CD14-positive monocyte (primary cell): ENCODE data around the gene CHST10. TPM values are rescaled to one million over a fixed set of nuclear protein-coding genes. Genes with fewer than 3 reads are reported as not detected.

Experiments used
- DNase-seq, 3 donors: peaks; one replicate each; pipeline ENCODE4 v3.0.0-alpha.2; 2011 to 2022
- H2AFZ ChIP-seq: 2 replicates; pipeline ENCODE4 v1.6.0; 2012; ENCODE audit warnings: mild to moderate bottlenecking, low read depth, low read length, inconsistent platforms; ENCODE audit not compliant: insufficient read depth, poor library complexity, severe bottlenecking
- H3K27ac ChIP-seq, 2 donors: 1 replicate in 1 of 2; 2 replicates in 1 of 2; pipeline ENCODE4 v1.5.1; 2012 to 2013; ENCODE audit warnings: low read length in 2 of 2, control low read depth in 1 of 2, inconsistent platforms in 1 of 2, low read depth in 1 of 2, mild to moderate bottlenecking in 1 of 2
- H3K27me3 ChIP-seq, 2 donors: one replicate each; pipeline versions ENCODE4 v1.6.0 to v1.6.1; 2011 to 2013; ENCODE audit warnings: low read length in 2 of 2; ENCODE audit not compliant: control insufficient read depth in 2 of 2, insufficient read depth in 2 of 2
- H3K36me3 ChIP-seq, 2 donors: replicated peaks in 1 of 2; 1 replicate in 1 of 2; 2 replicates in 1 of 2; pipeline versions ENCODE4 v1.5.1 to v1.6.1; 2012 to 2013; ENCODE audit warnings: low read length in 2 of 2, control low read depth in 1 of 2, inconsistent platforms in 1 of 2, mild to moderate bottlenecking in 1 of 2; ENCODE audit not compliant: insufficient read depth in 2 of 2, control insufficient read depth in 1 of 2
- H3K4me1 ChIP-seq, 2 donors: 1 replicate in 1 of 2; 2 replicates in 1 of 2; pipeline versions ENCODE4 v1.5.1 to v1.6.1; 2012 to 2013; ENCODE audit warnings: low read length in 2 of 2, control low read depth in 1 of 2, inconsistent platforms in 1 of 2, mild to moderate bottlenecking in 1 of 2, moderate library complexity in 1 of 2; ENCODE audit not compliant: insufficient read depth in 2 of 2, control insufficient read depth in 1 of 2
- H3K4me2 ChIP-seq: replicated peaks from 2 replicates; pipeline ENCODE3; 2012; ENCODE audit warnings: low read length, moderate library complexity, mild to moderate bottlenecking; ENCODE audit not compliant: poor library complexity, severe bottlenecking; ENCODE audit errors: extremely low read depth
- H3K4me3 ChIP-seq, 3 experiments: fragments of 200-600 bp in 1 of 3; sonication (generic) in 1 of 3; replicated peaks in 1 of 3; 1 replicate in 2 of 3; 2 replicates in 1 of 3; pipeline ENCODE4 v1.5.1; 2011 to 2013; ENCODE audit warnings: low read length in 3 of 3, mild to moderate bottlenecking in 3 of 3, control low read depth in 2 of 3, low read depth in 2 of 3, inconsistent platforms in 1 of 3, moderate library complexity in 1 of 3
- H3K79me2 ChIP-seq: 2 replicates; pipeline ENCODE4 v1.6.0; 2012; ENCODE audit warnings: mild to moderate bottlenecking, control low read depth, inconsistent platforms, low read length, moderate library complexity; ENCODE audit not compliant: insufficient read depth
- H3K9ac ChIP-seq: 2 replicates; pipeline ENCODE4 v1.6.0; 2017; ENCODE audit warnings: low read length, mild to moderate bottlenecking; ENCODE audit not compliant: insufficient read depth, poor library complexity, severe bottlenecking
- H3K9me3 ChIP-seq, 2 donors: replicated peaks in 1 of 2; 1 replicate in 1 of 2; 2 replicates in 1 of 2; pipeline versions ENCODE4 v1.5.1 to v1.6.1; 2012 to 2013; ENCODE audit warnings: low read length in 2 of 2, control low read depth in 1 of 2; ENCODE audit not compliant: control insufficient read depth in 1 of 2, insufficient read depth in 1 of 2
- H4K20me1 ChIP-seq: 2 replicates; pipeline ENCODE4 v1.6.0; 2012; ENCODE audit warnings: mild to moderate bottlenecking, low read length, control low read depth, moderate library complexity; ENCODE audit not compliant: insufficient read depth
- H3K27ac Mint-ChIP-seq, 7 donors: one replicate each; pipeline ENCODE4 v1.8.0; 2020; ENCODE audit warnings: mild to moderate bottlenecking in 7 of 7, mixed read lengths in 7 of 7, moderate library complexity in 6 of 7, inconsistent platforms in 2 of 7
- H3K27me3 Mint-ChIP-seq, 3 donors: one replicate each; pipeline ENCODE4 v1.8.0; 2021 to 2022; ENCODE audit warnings: low read depth in 3 of 3, mild to moderate bottlenecking in 3 of 3, mixed read lengths in 3 of 3, moderate library complexity in 3 of 3, inconsistent platforms in 1 of 3
- H3K36me3 Mint-ChIP-seq, 2 donors: one replicate each; pipeline ENCODE4 v1.8.0; 2020; ENCODE audit warnings: mixed read lengths in 2 of 2, inconsistent platforms in 1 of 2, mild to moderate bottlenecking in 1 of 2
- H3K4me1 Mint-ChIP-seq: one replicate; pipeline ENCODE4 v1.8.0; 2020; ENCODE audit warnings: mild to moderate bottlenecking, mixed read lengths
- H3K4me3 Mint-ChIP-seq, 2 donors: one replicate each; pipeline ENCODE4 v1.8.0; 2020; ENCODE audit warnings: mild to moderate bottlenecking in 2 of 2, mixed read lengths in 2 of 2, moderate library complexity in 1 of 2
- H3K9me3 Mint-ChIP-seq, 7 donors: one replicate each; pipeline ENCODE4 v1.8.0; 2020 to 2022; ENCODE audit warnings: mixed read lengths in 7 of 7, mild to moderate bottlenecking in 6 of 7, moderate library complexity in 6 of 7, inconsistent platforms in 2 of 7
- WGBS: methylation state at CpG from one replicate; pipeline ENCODE4 v1.1.5; 2013; ENCODE audit warnings: missing lambda C conversion rate; ENCODE audit not compliant: insufficient coverage; 5-methylcytosine and 5-hydroxymethylcytosine counted together
- intact Hi-C, 2 donors: fragments of 100-400 bp; cut with micrococcal nuclease; formaldehyde crosslinking; loops; one replicate each; pipeline versions ENCODE4 v1.15.0 to v1.15.1; 2023
- polyA plus RNA-seq, 3 donors: library from polyadenylated mRNA; depleted of rRNA in 1 of 3; unstranded in 2 of 3; stranded (reverse) in 1 of 3; fragments of 300-500 nt in 2 of 3; fragments of >200 nt in 1 of 3; fragmentation: Illumina TruSeq in 2 of 3; gene quantifications; 1 replicate in 2 of 3; 2 replicates in 1 of 3; pipeline ENCODE4 v1.2.3, GENCODE V29; 2012 to 2021
- TF ChIP-seq, protein P1 (sequence below): fragments of 200-600 bp; IDR thresholded peaks from one replicate; pipeline ENCODE4 v1.8.0; 2022; ENCODE audit warnings: antibody characterized with exemption, mild to moderate bottlenecking

Gene CHST10
- polyA plus RNA-seq, 3 donors, result 0.52 to 0.54 TPM; not detected in 1

DNA sequence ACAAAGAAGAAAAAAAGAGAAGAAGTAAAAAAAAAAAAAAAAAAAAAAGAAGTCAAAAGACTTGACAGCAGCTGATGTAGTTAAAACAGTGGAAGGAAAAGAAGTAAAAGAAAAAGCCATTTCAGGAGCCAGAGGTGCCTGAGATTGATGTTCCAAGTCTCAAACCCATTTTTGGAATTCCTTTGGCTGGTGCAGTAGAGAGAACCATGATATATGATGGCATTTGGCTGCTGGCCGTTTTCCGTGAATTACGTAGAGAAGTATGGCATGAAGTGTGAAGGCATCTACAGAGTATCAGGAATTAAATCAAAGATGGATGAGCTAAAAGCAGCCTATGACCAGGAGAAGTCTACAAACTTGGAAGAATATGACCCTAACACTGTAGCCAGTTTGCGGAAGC, 7.6 kb upstream of the CHST10 start:
- no peaks in the 10 kb centered on the region for H3K9me3 Mint-ChIP-seq
- peaks cover 65% of the 10 kb centered on the region for H3K4me1 Mint-ChIP-seq
- H3K4me3 ChIP-seq, result no peak overlapping the region
- WGBS, result 100% methylated on average over 4 of the region's 4 CpGs
- no peak overlapping the region for H2AFZ ChIP-seq
- TF ChIP-seq, protein P1, sequence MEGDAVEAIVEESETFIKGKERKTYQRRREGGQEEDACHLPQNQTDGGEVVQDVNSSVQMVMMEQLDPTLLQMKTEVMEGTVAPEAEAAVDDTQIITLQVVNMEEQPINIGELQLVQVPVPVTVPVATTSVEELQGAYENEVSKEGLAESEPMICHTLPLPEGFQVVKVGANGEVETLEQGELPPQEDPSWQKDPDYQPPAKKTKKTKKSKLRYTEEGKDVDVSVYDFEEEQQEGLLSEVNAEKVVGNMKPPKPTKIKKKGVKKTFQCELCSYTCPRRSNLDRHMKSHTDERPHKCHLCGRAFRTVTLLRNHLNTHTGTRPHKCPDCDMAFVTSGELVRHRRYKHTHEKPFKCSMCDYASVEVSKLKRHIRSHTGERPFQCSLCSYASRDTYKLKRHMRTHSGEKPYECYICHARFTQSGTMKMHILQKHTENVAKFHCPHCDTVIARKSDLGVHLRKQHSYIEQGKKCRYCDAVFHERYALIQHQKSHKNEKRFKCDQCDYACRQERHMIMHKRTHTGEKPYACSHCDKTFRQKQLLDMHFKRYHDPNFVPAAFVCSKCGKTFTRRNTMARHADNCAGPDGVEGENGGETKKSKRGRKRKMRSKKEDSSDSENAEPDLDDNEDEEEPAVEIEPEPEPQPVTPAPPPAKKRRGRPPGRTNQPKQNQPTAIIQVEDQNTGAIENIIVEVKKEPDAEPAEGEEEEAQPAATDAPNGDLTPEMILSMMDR, result no peak
- no peaks in the 10 kb centered on the region for H3K79me2 ChIP-seq
- peaks cover 0 to 6% (median 5%) of the 10 kb centered on the region in 3 donors for H3K27me3 Mint-ChIP-seq
- no peaks in the 10 kb centered on the region for H3K9me3 ChIP-seq
- H3K27me3 ChIP-seq, result no peaks in the 10 kb centered on the region
- H3K27ac ChIP-seq, result no peak overlapping the region
- peaks cover 52 to 56% of the 10 kb centered on the region in 2 donors for H3K4me1 ChIP-seq
- H3K27ac Mint-ChIP-seq, result no peak overlapping the region
- H3K36me3 ChIP-seq, result no peaks in the 10 kb centered on the region
- DNase-seq, result no peak
- no peaks in the 10 kb centered on the region for H4K20me1 ChIP-seq
- intact Hi-C loops, result no loop called here
- no peaks in the 10 kb centered on the region for H3K36me3 Mint-ChIP-seq
- H3K4me3 Mint-ChIP-seq, result no peak overlapping the region
- no peak overlapping the region for H3K4me2 ChIP-seq
- H3K9ac ChIP-seq, result no peak overlapping the region

DNA sequence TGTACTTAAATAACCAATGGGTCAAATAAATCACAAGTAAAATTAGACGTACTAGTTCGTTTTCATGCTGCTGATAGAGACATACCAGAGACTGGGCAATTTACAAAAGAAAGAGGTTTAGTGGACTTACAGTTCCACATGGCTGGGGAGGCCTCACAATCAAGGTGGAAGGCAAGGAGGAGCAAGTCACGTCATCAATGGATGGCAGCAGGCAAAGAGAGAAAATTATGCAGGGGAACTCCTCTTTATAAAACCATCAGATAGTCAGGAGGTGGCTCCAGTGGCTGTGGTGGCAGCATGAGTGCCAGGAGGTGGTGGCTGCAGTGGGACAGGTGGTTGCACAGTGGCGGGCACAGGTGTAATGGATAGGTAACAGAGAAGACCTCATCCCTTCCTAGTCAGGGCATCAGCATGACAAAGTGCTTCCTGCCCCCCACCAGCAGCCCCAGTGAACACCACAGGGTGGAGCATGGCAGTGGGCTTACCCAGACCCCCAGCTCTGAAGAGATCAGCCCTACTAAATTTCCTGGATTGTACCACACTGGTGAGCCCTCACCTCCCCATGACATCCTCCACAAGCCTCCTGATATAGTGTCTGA, 6.9 kb upstream of the CHST10 start:
- Mint-ChIP-seq H3K36me3 (no peaks in the 10 kb centered on the region), H3K4me1 (peaks cover 63% of the 10 kb centered on the region), H3K27me3 (peaks cover 0 to 6% (median 5%) of the 10 kb centered on the region in 3 donors), H3K27ac (no peak overlapping the region), H3K9me3 (no peaks in the 10 kb centered on the region), H3K4me3 (no peak overlapping the region)
- H3K4me2 ChIP-seq, result no peak overlapping the region
- intact Hi-C loops, result no loop called here
- H2AFZ ChIP-seq, result no peak overlapping the region
- WGBS, result no CpG with 5 or more reads among the region's 4 CpGs
- H3K9me3 ChIP-seq, result no peaks in the 10 kb centered on the region
- no peaks in the 10 kb centered on the region for H3K36me3 ChIP-seq
- TF ChIP-seq, protein P1, result no peak
- no peaks in the 10 kb centered on the region for H3K79me2 ChIP-seq
- no peaks in the 10 kb centered on the region for H3K27me3 ChIP-seq
- no peaks in the 10 kb centered on the region for H4K20me1 ChIP-seq
- no peak for DNase-seq
- H3K4me3 ChIP-seq, result no peak overlapping the region
- peaks cover 58 to 63% of the 10 kb centered on the region in 2 donors for H3K4me1 ChIP-seq
- no peak overlapping the region for H3K27ac ChIP-seq
- no peak overlapping the region for H3K9ac ChIP-seq
